ENCODE measurements around the gene PLSCR1. TPM values are rescaled to one million over a fixed set of nuclear protein-coding genes. Genes with fewer than 3 reads are reported as not detected.
A peak's percentile ranks its signal among the peaks of the same experiment; 100 is the strongest.

Gene PLSCR1
- 66.0 and 69.2 TPM in 2 replicates for total RNA-seq (2014; rRNA removed; shearing (Covaris generic))

- peak; percentile 98 for DNase-seq (ENCODE audit: low spot score)
These were observed at the start of gene PLSCR1 for GRCh38 chr3:146544002-146544928. Gene PLSCR1, minus strand, starts transcription at chr3:146544607. Its CDS starts 8,055 bp downstream, at chr3:146536552.

GRCh38 chr3:146593776-146594175 lies 49.4 kb upstream of the PLSCR1 start:
- DNase-seq (ENCODE audit: low spot score): no peak

- peak; percentile 8 for DNase-seq (ENCODE audit: low spot score)
These were observed 46.1 kb upstream of the PLSCR1 start for GRCh38 chr3:146590521-146590920.

- DNase-seq (ENCODE audit: low spot score): peak; percentile 43
These were observed 45.6 kb upstream of the PLSCR1 start for GRCh38 chr3:146589899-146590508.

- DNase-seq (ENCODE audit: low spot score): no peak
These were observed 40.7 kb upstream of the PLSCR1 start for GRCh38 chr3:146585156-146585555.

GRCh38 chr3:146581951-146582467 lies 37.6 kb upstream of the PLSCR1 start:
- DNase-seq (ENCODE audit: low spot score): no peak

- DNase-seq (ENCODE audit: low spot score): no peak
These were observed 36.7 kb upstream of the PLSCR1 start for GRCh38 chr3:146581080-146581601.

- peak; percentile 49 for DNase-seq (ENCODE audit: low spot score)
These were observed 33.3 kb upstream of the PLSCR1 start for GRCh38 chr3:146577662-146578061.

GRCh38 chr3:146575636-146576035 lies 31.2 kb upstream of the PLSCR1 start:
- no peak for DNase-seq (ENCODE audit: low spot score)

GRCh38 chr3:146574173-146574572 lies 29.8 kb upstream of the PLSCR1 start:
- DNase-seq (ENCODE audit: low spot score): no peak

- DNase-seq (ENCODE audit: low spot score): no peak
These were observed 24.9 kb upstream of the PLSCR1 start for GRCh38 chr3:146569314-146569713.

GRCh38 chr3:146566138-146566537 lies 21.7 kb upstream of the PLSCR1 start:
- no peak for DNase-seq (ENCODE audit: low spot score)

GRCh38 chr3:146561879-146562278 lies 17.5 kb upstream of the PLSCR1 start:
- peak; percentile 4 for DNase-seq (ENCODE audit: low spot score)

- DNase-seq (ENCODE audit: low spot score): no peak
These were observed 17.1 kb upstream of the PLSCR1 start for GRCh38 chr3:146561463-146561862.

- DNase-seq (ENCODE audit: low spot score): no peak
These were observed 16.3 kb upstream of the PLSCR1 start for GRCh38 chr3:146560678-146561077.

- DNase-seq (ENCODE audit: low spot score): no peak
These were observed 15.0 kb upstream of the PLSCR1 start for GRCh38 chr3:146559388-146559787.

GRCh38 chr3:146558781-146559180 lies 14.4 kb upstream of the PLSCR1 start:
- no peak for DNase-seq (ENCODE audit: low spot score)

GRCh38 chr3:146557745-146558144 lies 13.3 kb upstream of the PLSCR1 start:
- no peak for DNase-seq (ENCODE audit: low spot score)

GRCh38 chr3:146555311-146555710 lies 10.9 kb upstream of the PLSCR1 start:
- no peak for DNase-seq (ENCODE audit: low spot score)

- no peak for DNase-seq (ENCODE audit: low spot score)
These were observed 9.8 kb upstream of the PLSCR1 start for GRCh38 chr3:146554151-146554760.

- DNase-seq (ENCODE audit: low spot score): peak; percentile 86
These were observed 6.5 kb upstream of the PLSCR1 start for GRCh38 chr3:146550743-146551510.
